Right ventricle myocardium superior (tissue), 1 donor: Measurements from ENCODE around the gene SH2D6. TPM values are rescaled to one million over a fixed set of nuclear protein-coding genes. Genes with fewer than 3 reads are reported as not detected.
"Not testable (repeated sequence)": the region's sequence is repeated elsewhere in the genome, so short reads cannot be mapped to it uniquely, and the experiment has no call there.

Source experiments
- ATAC-seq: fragments of 200-7000 bp; cut with Tn5 transposase; one replicate; pipeline ENCODE4 v1.9.1; 2020; ENCODE audit warnings: mild to moderate bottlenecking; ENCODE audit not compliant: poor library complexity
- DNase-seq: peaks from one replicate; pipeline ENCODE4 v3.0.0-alpha.2; 2020
- intact Hi-C: fragments of 100-400 bp; cut with DNase I; formaldehyde crosslinking; loops from one replicate; pipeline ENCODE4 v1.11.2; 2022
- long read RNA-seq: library from polyadenylated mRNA; unstranded; transcript quantifications from one replicate; pipeline ENCODE4 v2.0.0, GENCODE V29; 2021
- total RNA-seq: library from RNA; stranded (reverse); fragmentation: NEBNext Ultra II Directional; extraction: Animal tissue kit (Norgen Biotek cat#: 25700); gene quantifications from one replicate; pipeline ENCODE4 v1.2.1, GENCODE V29; 2021
- donor health status: DM: no; HTN: yes; CAD: no; lungs with severe emphysema.

SH2D6 gene
- 0.24 TPM for total RNA-seq
- long read RNA-seq = 0 reads

- ATAC-seq (peak; percentile 85), DNase-seq (peak; percentile 93)
- intact Hi-C loops = no loop called here
Observed at GRCh38 chr2:85418132-85419008, at the start of gene SH2D6. Gene SH2D6, plus strand, starts transcription at chr2:85418714. Its CDS starts 10,752 bp downstream, at chr2:85429466.

GRCh38 chr2:85368921-85369320 lies 49.6 kb upstream of the SH2D6 start:
- DNase-seq = no peak
- ATAC-seq = no peak
- intact Hi-C loops = no loop called here

GRCh38 chr2:85369500-85369899 lies 49.0 kb upstream of the SH2D6 start:
- ATAC-seq = no peak
- intact Hi-C loops = no loop called here
- DNase-seq = no peak

DNA sequence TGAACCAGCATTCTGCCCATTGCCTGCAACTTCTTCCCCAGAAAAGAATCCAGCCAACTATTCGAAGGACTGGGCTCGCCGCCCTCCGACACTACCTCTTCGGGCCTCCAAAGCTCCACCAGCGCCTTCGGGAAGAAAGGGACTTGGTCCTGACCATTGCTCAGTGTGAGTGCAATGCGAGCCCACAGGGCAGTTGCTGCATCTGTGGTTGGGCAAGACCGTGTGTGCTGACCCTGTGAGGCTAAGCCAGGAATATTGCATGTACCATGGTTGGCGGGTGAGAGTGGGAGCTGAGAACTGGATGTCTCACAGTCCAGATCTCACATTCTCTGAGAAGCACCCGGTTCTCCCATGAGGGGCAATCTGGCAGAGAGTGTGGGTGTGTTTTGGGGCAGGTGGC lies 47.5 kb upstream of the SH2D6 start:
- ATAC-seq (no peak), DNase-seq (no peak)
- intact Hi-C loops = no loop called here

GRCh38 chr2:85376291-85377065 lies 42.0 kb upstream of the SH2D6 start:
- no peak for DNase-seq
- intact Hi-C loops = no loop called here
- ATAC-seq = no peak

DNA sequence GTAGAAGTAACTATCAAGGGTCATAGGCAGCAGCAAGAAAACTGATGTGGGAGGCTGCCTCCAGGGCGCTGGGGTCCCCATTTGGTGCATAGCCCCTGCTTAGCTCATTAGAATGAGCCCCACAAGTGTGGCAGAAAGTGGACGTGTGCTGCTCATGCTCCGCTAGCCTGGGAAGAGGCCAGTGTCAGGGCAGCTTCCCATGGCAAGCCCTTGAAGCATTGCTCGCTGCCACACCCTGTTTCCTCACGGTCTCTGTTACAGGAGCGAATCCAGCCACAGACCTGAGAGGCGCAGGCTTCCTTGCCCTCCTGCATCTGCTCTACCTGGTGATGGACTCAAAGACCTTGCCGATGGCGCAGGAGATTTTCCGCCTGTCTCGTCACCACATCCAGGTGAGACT lies 41.4 kb upstream of the SH2D6 start:
- no peak for ATAC-seq
- DNase-seq = no peak
- intact Hi-C loops = no loop called here

DNA sequence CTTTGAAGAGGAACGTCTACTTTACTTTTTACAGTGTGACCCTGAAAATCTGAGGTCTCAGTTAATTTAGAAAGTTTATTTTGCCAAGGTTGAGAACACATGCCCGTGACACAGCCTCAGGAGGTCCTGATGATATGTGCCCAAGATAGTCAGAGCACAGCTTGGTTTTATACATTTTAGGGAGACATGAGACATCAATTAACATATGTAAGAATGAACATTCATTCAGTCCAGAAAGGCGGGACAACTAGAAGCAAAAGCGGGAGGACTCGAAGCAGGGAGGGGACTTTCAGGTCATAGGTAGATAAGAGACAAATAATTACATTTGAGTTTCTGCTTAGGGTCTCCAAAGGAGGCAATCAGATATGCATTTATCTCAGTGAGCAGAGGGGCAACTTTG lies 40.3 kb upstream of the SH2D6 start:
- intact Hi-C loops = no loop called here
- ATAC-seq (no peak), DNase-seq (no peak)

GRCh38 chr2:85380048-85380447 lies 38.5 kb upstream of the SH2D6 start:
- DNase-seq = no peak
- no peak for ATAC-seq
- intact Hi-C loops = no loop called here

- DNase-seq, ATAC-seq, intact Hi-C loops: not testable (repeated sequence)
Observed at GRCh38 chr2:85383151-85383550, 35.4 kb upstream of the SH2D6 start.

- DNase-seq (no peak), ATAC-seq (no peak)
- intact Hi-C loops = no loop called here
Observed at GRCh38 chr2:85383850-85384249, 34.7 kb upstream of the SH2D6 start.

- intact Hi-C loops = no loop called here
- no peak for DNase-seq
Observed at GRCh38 chr2:85385746-85386145, 32.8 kb upstream of the SH2D6 start.

GRCh38 chr2:85387754-85388153 lies 30.8 kb upstream of the SH2D6 start:
- ATAC-seq = no peak
- intact Hi-C loops = no loop called here
- DNase-seq = no peak

More at GRCh38 chr2:85385746-85386145, 32.8 kb upstream of the SH2D6 start:
- ATAC-seq = no peak

DNA sequence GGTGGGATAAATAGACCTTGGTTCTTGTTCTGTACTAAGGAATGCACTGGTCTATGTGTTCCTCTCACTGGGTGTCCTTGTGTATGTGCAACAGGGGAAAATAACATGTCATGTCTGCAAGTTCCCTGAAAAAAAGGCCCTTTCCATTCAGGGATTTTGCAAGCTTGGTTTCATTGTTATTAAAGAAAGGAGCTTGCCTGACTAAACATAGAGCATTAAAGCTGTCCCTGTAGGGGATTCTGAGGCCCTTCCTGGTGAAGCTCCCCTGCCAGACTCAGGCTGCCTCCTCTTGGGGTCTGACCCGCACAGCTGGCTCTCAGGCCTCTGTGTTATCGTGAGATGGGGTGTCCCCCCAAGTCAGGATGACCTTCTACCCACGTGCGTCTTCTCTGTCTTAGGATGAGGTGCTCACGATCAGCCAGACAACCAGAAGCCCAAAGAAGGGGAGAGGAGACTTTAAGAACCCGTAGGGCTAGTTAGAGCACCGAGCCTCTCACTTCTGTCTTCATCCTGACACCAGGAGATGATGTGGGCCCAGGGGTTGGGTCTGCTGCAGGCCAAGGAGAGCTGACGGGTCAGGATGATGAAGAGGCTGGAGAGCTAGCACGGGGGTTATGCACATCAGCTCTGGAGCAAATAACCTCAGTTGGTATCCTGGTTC lies 29.5 kb upstream of the SH2D6 start:
- no peak for DNase-seq
- no peak for ATAC-seq
- intact Hi-C loops = no loop called here

GRCh38 chr2:85390941-85391669 lies 27.4 kb upstream of the SH2D6 start:
- DNase-seq (peak; percentile 81), ATAC-seq (peak; percentile 70)
- intact Hi-C loops = no loop called here

- ATAC-seq (no peak), DNase-seq (no peak)
- intact Hi-C loops = no loop called here
Observed at GRCh38 chr2:85393836-85394235, 24.7 kb upstream of the SH2D6 start.

GRCh38 chr2:85394261-85394681 lies 24.2 kb upstream of the SH2D6 start:
- ATAC-seq (peak; percentile 8), DNase-seq (no peak)
- intact Hi-C loops = no loop called here

DNA sequence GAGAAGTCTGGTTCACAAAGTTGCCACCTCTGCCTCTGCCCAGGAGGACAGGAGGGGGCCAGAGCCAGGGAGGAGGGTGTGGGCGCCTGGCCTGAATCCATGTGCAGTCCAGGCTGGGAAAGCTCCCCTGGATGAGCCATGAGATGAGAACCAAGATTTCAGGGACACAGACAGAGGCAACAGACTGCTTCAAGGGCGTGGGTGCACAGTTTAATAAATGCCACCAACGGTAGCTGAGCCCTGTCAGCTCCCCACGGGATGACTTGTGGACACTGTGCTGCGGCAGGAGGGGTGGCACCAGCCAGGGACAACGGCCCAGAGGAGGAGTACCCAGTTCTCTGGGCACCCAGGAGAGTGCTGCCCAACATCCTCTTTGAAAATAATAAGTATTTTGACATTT lies 23.5 kb upstream of the SH2D6 start:
- intact Hi-C loops = no loop called here
- DNase-seq = no peak
- no peak for ATAC-seq

DNA sequence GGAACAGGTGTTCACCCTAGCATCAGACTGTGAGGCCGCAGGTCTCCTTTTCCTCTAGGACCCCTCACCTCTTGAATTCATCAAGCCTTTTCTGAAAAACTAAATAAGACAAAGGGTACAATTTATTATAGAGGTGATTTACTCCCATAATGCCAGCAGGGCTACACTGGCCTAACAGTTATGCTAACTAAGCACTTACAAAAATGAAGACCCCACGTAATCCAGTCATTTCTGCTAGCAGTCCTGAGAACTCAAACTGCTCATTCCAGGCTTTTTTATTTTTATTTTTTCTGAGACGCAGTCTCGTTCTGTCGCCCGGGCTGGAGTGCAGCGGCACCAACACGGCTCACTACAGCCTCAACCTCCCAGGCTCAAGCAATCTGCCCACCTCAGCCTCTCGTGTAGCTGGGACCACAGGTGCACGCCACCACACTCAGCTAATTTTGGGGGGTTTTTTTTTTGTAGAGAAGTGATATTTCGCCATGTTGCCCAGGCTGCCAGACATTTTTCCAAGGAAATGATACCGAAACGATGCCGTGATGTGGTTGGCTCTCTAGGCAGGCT lies 22.5 kb upstream of the SH2D6 start:
- DNase-seq = no peak
- intact Hi-C loops = no loop called here
- no peak for ATAC-seq
